Activated CD4-positive, alpha-beta memory T cell treated with anti-CD3 and anti-CD28 coated beads, Interleukin-2, amount 10 ng/mL, durations not matched to agents 7 days and 5 days (primary cell): ENCODE measurements around the gene GJA10. TPM values are rescaled to one million over a fixed set of nuclear protein-coding genes. Genes with fewer than 3 reads are reported as not detected.

Experiments used
- CTCF ChIA-PET: fragments of 350-600 bp; sonication (Branson Sonifier 250); formaldehyde crosslinking; loops from one replicate; lab custom pipeline; 2021; ENCODE audit warnings: antibody characterized with exemption, inconsistent platforms; lab: Charles Lee
- POLR2A ChIA-PET: fragments of 350-600 bp; sonication (Branson Sonifier 250); formaldehyde crosslinking; loops from one replicate; lab custom pipeline; 2021; ENCODE audit warnings: antibody characterized with exemption; lab: Charles Lee
- DNase-seq: peaks from one replicate; pipeline ENCODE4 v3.0.0-alpha.2; 2020
- H3K27ac Mint-ChIP-seq: one replicate; pipeline ENCODE4 v1.8.0; 2021; ENCODE audit warnings: mild to moderate bottlenecking, mixed read lengths
- H3K27me3 Mint-ChIP-seq: one replicate; pipeline ENCODE4 v1.8.0; 2021; ENCODE audit warnings: mixed read lengths
- H3K36me3 Mint-ChIP-seq: one replicate; pipeline ENCODE4 v1.8.0; 2021; ENCODE audit warnings: low read depth, mixed read lengths
- H3K4me1 Mint-ChIP-seq: one replicate; pipeline ENCODE4 v1.8.0; 2021; ENCODE audit warnings: mixed read lengths
- H3K4me3 Mint-ChIP-seq: one replicate; pipeline ENCODE4 v1.8.0; 2021; ENCODE audit warnings: mild to moderate bottlenecking, mixed read lengths
- H3K9me3 Mint-ChIP-seq: one replicate; pipeline ENCODE4 v1.8.0; 2021; ENCODE audit warnings: mixed read lengths
- total RNA-seq, 2 experiments: library from RNA; stranded (reverse); gene quantifications; one replicate each; pipeline ENCODE4 v1.2.3, GENCODE V29; 2021

Gene GJA10
- total RNA-seq, 2 experiments from 2014 or later, result 3.4 to 3.5 TPM

DNA sequence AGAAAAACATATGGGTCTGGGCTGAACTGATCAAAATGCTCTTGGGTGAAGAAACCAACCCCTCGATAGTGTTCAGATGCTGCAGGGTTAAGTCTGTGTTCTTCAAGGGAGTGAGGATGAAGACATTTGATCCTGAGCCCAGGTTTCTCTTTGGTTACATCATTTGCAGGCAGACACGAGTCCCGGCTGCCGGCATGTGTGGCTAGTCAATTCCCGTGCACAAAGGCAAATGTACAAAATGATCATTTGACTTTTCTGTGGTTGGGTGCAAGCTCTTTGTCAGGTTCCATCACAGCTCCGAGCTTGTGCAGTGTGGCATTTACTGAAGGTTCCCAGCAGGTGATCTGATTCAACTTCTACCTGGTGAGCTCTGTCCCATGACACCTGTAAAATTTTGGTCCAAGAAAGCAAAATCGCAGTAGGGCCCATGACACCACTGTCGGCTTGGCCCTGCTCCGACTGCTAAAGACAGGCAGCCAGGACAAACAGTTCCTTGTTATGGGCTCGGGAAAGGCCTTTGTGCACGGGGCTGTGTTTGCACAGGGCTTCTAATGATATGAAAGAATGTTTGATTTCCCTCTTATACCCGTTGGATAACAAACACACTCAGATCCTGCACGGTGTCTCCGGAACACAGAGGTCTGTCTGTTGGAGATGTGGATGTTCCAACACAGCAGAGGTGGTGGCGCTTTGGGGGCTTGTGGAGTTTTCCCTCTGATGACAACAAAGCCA, 46.9 kb downstream of the GJA10 start:
- H3K36me3 Mint-ChIP-seq, result peaks cover 31% of the 10 kb centered on the region
- ChIA-PET CTCF (interaction anchor here (0.5 to 6.6 kb wide), 85 partner anchors 8 to 678 kb away, joined by 3 to 192 read pairs (median 4); partner anchors contain the start of genes ANKRD6, BACH2, CASP8AP2 and MDN1), POLR2A (interaction anchor here (0.8 to 1.7 kb wide), 9 partner anchors 11 to 538 kb away, joined by 3 to 7 read pairs (median 5); no protein-coding TSS in a partner anchor)
- no peaks in the 10 kb centered on the region for H3K27me3 Mint-ChIP-seq
- no peaks in the 10 kb centered on the region for H3K9me3 Mint-ChIP-seq
- peaks cover 25% of the 10 kb centered on the region for H3K4me1 Mint-ChIP-seq
- no peak overlapping the region for H3K27ac Mint-ChIP-seq
- no peak overlapping the region for H3K4me3 Mint-ChIP-seq
- DNase-seq, result no peak

DNA sequence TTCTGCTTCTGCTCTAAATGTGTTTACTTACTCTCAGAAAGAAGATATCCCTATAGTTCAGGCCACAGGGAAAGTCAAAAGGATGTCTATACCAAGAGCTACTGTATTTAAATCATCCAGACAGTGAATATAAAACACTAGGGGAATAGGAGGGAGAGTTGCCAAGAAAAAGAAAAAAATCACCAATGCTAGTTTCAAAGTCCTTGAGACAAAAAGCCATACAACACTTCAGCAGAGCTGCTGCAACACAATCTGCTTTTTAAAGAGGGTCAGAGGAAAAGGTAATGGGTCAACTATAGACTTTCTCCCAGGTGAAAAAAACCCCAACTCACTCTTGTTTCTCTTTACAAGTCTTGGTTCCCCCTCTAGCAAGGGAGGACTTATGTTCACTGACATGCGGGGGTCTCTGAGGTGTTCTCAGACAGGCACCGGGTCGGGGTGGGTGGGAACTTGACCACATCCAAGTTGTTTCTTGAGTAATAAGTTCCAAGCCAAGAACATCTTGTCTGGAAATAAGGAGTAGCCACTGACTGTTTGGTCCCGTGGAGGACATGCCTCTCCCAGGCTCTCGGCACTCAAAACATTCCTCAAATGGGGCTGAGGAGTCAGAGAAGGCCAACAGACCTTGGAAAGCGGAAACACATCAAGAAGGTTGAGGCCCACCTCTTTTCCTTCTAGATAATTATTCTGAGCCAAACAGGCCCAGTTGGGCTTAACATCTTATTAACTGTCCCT, 47.7 kb downstream of the GJA10 start:
- no peaks in the 10 kb centered on the region for H3K9me3 Mint-ChIP-seq
- H3K4me1 Mint-ChIP-seq, result peaks cover 28% of the 10 kb centered on the region
- H3K36me3 Mint-ChIP-seq, result peaks cover 36% of the 10 kb centered on the region
- no peak overlapping the region for H3K4me3 Mint-ChIP-seq
- POLR2A ChIA-PET, result interaction anchor here (1.6 to 1.7 kb wide), 2 partner anchors 344 to 347 kb away, joined by 3 to 7 read pairs; no protein-coding TSS in a partner anchor
- H3K27me3 Mint-ChIP-seq, result no peaks in the 10 kb centered on the region
- no peak for DNase-seq
- no peak overlapping the region for H3K27ac Mint-ChIP-seq
- CTCF ChIA-PET, result interaction anchor here (0.6 to 6.6 kb wide), 13 partner anchors 11 to 539 kb away, joined by 3 to 192 read pairs (median 13); partner anchors contain the start of gene MDN1

DNA sequence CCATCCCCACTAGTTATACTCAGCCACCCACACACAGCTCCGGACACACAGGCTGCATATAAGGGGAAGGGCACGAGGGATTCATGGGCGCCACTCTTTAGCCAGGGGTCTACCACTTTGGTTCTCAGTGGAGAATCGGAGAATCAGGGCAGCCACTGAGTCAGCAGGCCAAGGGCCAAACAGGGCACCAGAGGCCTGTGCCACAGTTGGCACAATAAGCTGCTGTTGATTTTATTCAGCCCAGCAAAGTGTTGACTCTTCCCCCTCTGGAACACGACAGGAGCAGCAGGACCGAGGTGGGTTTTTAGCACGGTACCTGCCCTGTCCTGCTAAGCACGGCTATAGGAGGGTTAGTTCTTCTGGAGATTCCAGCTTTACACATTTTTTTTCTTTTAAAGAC, 48.3 kb downstream of the GJA10 start:
- no peak overlapping the region for H3K4me3 Mint-ChIP-seq
- H3K4me1 Mint-ChIP-seq, result peaks cover 28% of the 10 kb centered on the region
- no peaks in the 10 kb centered on the region for H3K9me3 Mint-ChIP-seq
- no peak for DNase-seq
- H3K27ac Mint-ChIP-seq, result no peak overlapping the region
- no peaks in the 10 kb centered on the region for H3K27me3 Mint-ChIP-seq
- POLR2A ChIA-PET, result interaction anchor here (0.6 kb wide), 1 partner anchor 342 kb away, joined by 3 read pairs; no protein-coding TSS in a partner anchor
- CTCF ChIA-PET, result interaction anchor here (1.2 to 6.6 kb wide), 4 partner anchors 14 to 538 kb away, joined by 3 to 192 read pairs (median 9); no protein-coding TSS in a partner anchor
- H3K36me3 Mint-ChIP-seq, result peaks cover 41% of the 10 kb centered on the region

DNA sequence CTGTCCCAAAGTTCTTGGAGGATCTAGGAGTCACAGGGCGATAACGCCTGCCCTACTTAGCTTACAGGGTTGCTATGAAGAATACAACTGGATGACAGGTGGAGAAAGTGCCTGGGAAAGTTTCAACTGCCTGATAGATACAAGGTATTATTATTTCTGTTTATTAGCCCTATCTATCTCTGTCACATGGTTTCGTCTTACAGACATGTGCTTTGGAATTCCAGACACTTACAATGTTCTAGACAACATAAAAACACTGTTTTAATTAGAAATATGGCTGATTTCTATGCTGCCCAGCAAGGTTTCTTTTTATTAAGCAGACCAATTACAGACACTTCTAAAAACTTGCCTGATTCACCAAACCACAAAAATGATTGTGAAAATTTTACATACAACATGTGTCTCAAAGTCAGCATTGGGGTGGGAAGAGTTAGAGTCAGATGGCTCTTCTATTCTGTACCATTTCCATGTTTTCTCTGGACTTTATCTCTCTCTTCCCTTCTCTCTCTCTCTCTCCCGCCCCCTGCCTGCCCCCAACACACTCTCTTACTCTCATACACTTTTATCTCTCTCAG, 50.0 kb downstream of the GJA10 start:
- DNase-seq, result no peak
- Mint-ChIP-seq H3K9me3 (no peaks in the 10 kb centered on the region), H3K36me3 (peaks cover 38% of the 10 kb centered on the region), H3K4me3 (no peak overlapping the region), H3K27ac (no peak overlapping the region), H3K27me3 (no peaks in the 10 kb centered on the region), H3K4me1 (peaks cover 27% of the 10 kb centered on the region)
- CTCF ChIA-PET, result interaction anchor here (0.7 to 6.6 kb wide), 8 partner anchors 42 to 546 kb away, joined by 3 to 192 read pairs (median 5); no protein-coding TSS in a partner anchor
- POLR2A ChIA-PET, result interaction anchor here (1.1 kb wide), 1 partner anchor 535 kb away, joined by 4 read pairs; no protein-coding TSS in a partner anchor

DNA sequence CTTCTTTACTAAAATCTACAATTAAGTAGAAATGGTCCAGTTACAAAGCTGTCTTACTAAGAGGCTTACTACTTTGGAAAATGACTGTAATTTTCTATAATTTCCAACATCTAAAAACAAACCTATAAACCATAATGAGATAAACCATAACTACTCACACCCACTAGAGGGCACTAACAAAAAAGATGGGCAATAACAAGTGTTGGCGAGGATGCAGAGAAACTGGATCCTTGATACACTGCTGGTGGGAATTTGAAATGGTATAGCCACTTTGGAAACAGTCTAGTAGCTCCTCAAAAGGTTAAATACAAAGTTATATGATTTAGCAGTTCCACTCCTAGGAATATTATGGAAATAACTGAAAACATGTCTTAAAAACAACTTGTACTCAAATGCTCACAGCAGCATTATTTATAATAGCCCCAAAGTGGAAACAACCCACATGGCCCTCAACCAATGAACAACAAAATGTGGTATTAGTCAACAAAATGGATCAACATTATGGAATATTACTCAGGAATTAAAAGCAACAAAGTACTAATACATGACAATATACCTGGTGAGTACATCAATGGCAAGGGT, 50.6 kb downstream of the GJA10 start:
- Mint-ChIP-seq H3K4me3 (no peak overlapping the region), H3K27ac (no peak overlapping the region), H3K9me3 (no peaks in the 10 kb centered on the region), H3K36me3 (peaks cover 44% of the 10 kb centered on the region), H3K4me1 (peaks cover 31% of the 10 kb centered on the region), H3K27me3 (no peaks in the 10 kb centered on the region)
- CTCF ChIA-PET, result interaction anchor here (0.7 to 6.6 kb wide), 7 partner anchors 41 to 545 kb away, joined by 3 to 192 read pairs (median 5); no protein-coding TSS in a partner anchor
- POLR2A ChIA-PET, result no interaction called here
- DNase-seq, result no peak

Other genes starting within 250 kb of the GJA10 start
- gene MDN1, start 74.7 kb upstream of the GJA10 start, total RNA-seq, result 10 to 100 TPM; 38.2 to 39.4 TPM
- gene CASP8AP2, start 64.6 kb upstream of the GJA10 start, total RNA-seq, result 10 to 100 TPM; 37.5 to 39.0 TPM